Spinal cord (tissue), 10 donors: ENCODE results near the gene SLFN13. TPM values are rescaled to one million over a fixed set of nuclear protein-coding genes. Genes with fewer than 3 reads are reported as not detected.
"Not testable (repeated sequence)": the region's sequence is repeated elsewhere in the genome, so short reads cannot be mapped to it uniquely, and the experiment has no call there.

Source experiments
- DNase-seq, 6 donors: peaks; one replicate each; pipeline versions ENCODE4 v3.0.0 to v3.0.0-alpha.2; 2013 to 2015; ENCODE audit warnings: low spot score in 6 of 6, low read depth in 4 of 6
- H3K27ac ChIP-seq: one replicate; pipeline ENCODE4 v1.5.1; 2013; ENCODE audit warnings: low read depth, low read length, control low read depth
- H3K27me3 ChIP-seq: one replicate; pipeline ENCODE4 v1.6.1; 2013; ENCODE audit warnings: low read length; ENCODE audit not compliant: control insufficient read depth, insufficient read depth
- H3K36me3 ChIP-seq: one replicate; pipeline ENCODE4 v1.6.1; 2013; ENCODE audit warnings: low read length; ENCODE audit not compliant: control insufficient read depth, insufficient read depth
- H3K4me1 ChIP-seq: one replicate; pipeline ENCODE4 v1.6.1; 2013; ENCODE audit warnings: low read length; ENCODE audit not compliant: control insufficient read depth, insufficient read depth
- H3K4me3 ChIP-seq: one replicate; pipeline ENCODE4 v1.5.1; 2013; ENCODE audit warnings: low read depth, low read length, control low read depth
- H3K9me3 ChIP-seq: one replicate; pipeline ENCODE4 v1.6.1; 2013; ENCODE audit warnings: low read length; ENCODE audit not compliant: control insufficient read depth, insufficient read depth
- WGBS: methylation state at CpG from one replicate; pipeline ENCODE4 v1.1.5; 2013; ENCODE audit warnings: missing lambda C conversion rate; ENCODE audit not compliant: insufficient coverage; 5-methylcytosine and 5-hydroxymethylcytosine counted together
- polyA plus RNA-seq, 2 donors: library from polyadenylated mRNA; unstranded; fragments of 120-200 nt; gene quantifications; one replicate each; pipeline ENCODE4 v1.2.1, GENCODE V29; 2013; ENCODE audit not compliant: insufficient read length in 2 of 2
- total RNA-seq, 2 donors: library from RNA; depleted of rRNA in 1 of 2; stranded (reverse); fragments of 120-200 nt in 1 of 2; fragments of >200 nt in 1 of 2; gene quantifications; one replicate each; pipeline versions ENCODE4 v1.2.3 to v1.2.4, GENCODE V29; 2013 to 2014
- donor health status: healthy.

The SLFN13 gene
- total and polyA plus RNA-seq, 4 donors, result 1.0 to 7.7 (median 1.7) TPM

- no CpG with 5 or more reads among the region's 5 CpGs for WGBS
- H3K4me1 ChIP-seq, result no peaks in the 10 kb centered on the region
- peaks cover 38% of the 10 kb centered on the region for H3K27me3 ChIP-seq
- H3K27ac ChIP-seq, result no peak overlapping the region
- H3K4me3 ChIP-seq, result no peak overlapping the region
- H3K36me3 ChIP-seq, result no peaks in the 10 kb centered on the region
- DNase-seq, result no peak
- H3K9me3 ChIP-seq, result no peaks in the 10 kb centered on the region
These were observed 28.7 kb upstream of the SLFN13 start for GRCh38 chr17:35477248-35477647.

- no peak overlapping the region for H3K27ac ChIP-seq
- no peak for DNase-seq
- H3K36me3 ChIP-seq, result no peaks in the 10 kb centered on the region
- 50% methylated on average over 1 of the region's 2 CpGs for WGBS
- no peaks in the 10 kb centered on the region for H3K9me3 ChIP-seq
- H3K4me1 ChIP-seq, result no peaks in the 10 kb centered on the region
- no peak overlapping the region for H3K4me3 ChIP-seq
- H3K27me3 ChIP-seq, result peaks cover 36% of the 10 kb centered on the region
These were observed 27.8 kb upstream of the SLFN13 start for GRCh38 chr17:35476283-35476820.

GRCh38 chr17:35468475-35468874, 19.9 kb upstream of the SLFN13 start:
- peaks cover 9% of the 10 kb centered on the region for H3K27me3 ChIP-seq
- H3K4me1 ChIP-seq, result no peaks in the 10 kb centered on the region
- WGBS, result 84% methylated on average over 3 of the region's 4 CpGs
- H3K9me3 ChIP-seq, result peaks cover 2% of the 10 kb centered on the region
- no peak for DNase-seq
- no peaks in the 10 kb centered on the region for H3K36me3 ChIP-seq
- no peak overlapping the region for H3K4me3 ChIP-seq
- no peak overlapping the region for H3K27ac ChIP-seq

- 100% methylated on average over 1 of the region's 4 CpGs for whole genome bisulfite sequencing
- peaks cover 15% of the 10 kb centered on the region for H3K27me3 ChIP-seq
- no peak overlapping the region for H3K4me3 ChIP-seq
- no peaks in the 10 kb centered on the region for H3K36me3 ChIP-seq
- H3K9me3 ChIP-seq, result peaks cover 2% of the 10 kb centered on the region
- no peak overlapping the region for H3K27ac ChIP-seq
- DNase-seq, result no peak
- no peaks in the 10 kb centered on the region for H3K4me1 ChIP-seq
These were observed 19.3 kb upstream of the SLFN13 start for GRCh38 chr17:35467824-35468223.

DNA sequence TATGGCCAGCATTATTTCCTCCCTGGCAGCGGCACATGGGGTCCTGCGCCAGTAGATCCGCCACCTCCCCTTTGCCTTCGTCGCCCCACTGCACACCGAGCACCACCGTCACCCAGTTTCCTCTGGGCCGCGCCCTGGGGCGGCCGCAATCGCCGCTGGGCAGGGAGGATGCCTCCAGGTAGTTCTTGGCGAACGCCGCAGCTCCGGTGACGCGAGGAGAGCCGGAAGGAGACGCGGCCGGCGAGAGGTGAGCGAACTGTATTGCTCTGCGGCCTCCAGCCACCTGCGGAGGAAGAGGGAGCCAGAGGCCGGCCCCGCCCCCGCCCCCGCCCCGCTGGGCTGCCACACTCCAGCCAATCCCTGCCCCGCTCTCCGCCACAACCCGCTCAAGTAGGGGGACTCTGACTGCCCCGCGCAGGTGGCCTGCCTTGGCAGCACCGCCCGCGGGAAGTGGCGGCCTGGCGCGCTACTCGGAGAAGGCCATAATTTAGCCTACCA, 11.8 kb upstream of the SLFN13 start:
- H3K27ac ChIP-seq, result no peak overlapping the region
- H3K36me3 ChIP-seq, result no peaks in the 10 kb centered on the region
- peaks cover 2% of the 10 kb centered on the region for H3K9me3 ChIP-seq
- peaks cover 52% of the 10 kb centered on the region for H3K27me3 ChIP-seq
- peak in 1 of 6 donors; percentile 9 for DNase-seq
- WGBS, result 2% methylated on average over 40 of the region's 44 CpGs
- no peak overlapping the region for H3K4me3 ChIP-seq
- H3K4me1 ChIP-seq, result peaks cover 7% of the 10 kb centered on the region

GRCh38 chr17:35454035-35454434, 5.5 kb upstream of the SLFN13 start:
- H3K36me3 ChIP-seq, H3K4me1 ChIP-seq, H3K9me3 ChIP-seq, DNase-seq, H3K4me3 ChIP-seq, H3K27ac ChIP-seq: not testable (repeated sequence)
- H3K27me3 ChIP-seq, result peaks cover 62% of the 10 kb centered on the region
- 88% methylated on average over 5 of the region's 5 CpGs for WGBS

- no CpG with 5 or more reads among the region's 1 CpG for WGBS
- H3K9me3 ChIP-seq, result peaks cover 2% of the 10 kb centered on the region
- H3K4me3 ChIP-seq, result no peak overlapping the region
- no peak overlapping the region for H3K27ac ChIP-seq
- H3K4me1 ChIP-seq, result peaks cover 15% of the 10 kb centered on the region
- DNase-seq, result no peak
- H3K36me3 ChIP-seq, result no peaks in the 10 kb centered on the region
- H3K27me3 ChIP-seq, result peaks cover 65% of the 10 kb centered on the region
These were observed 4.6 kb upstream of the SLFN13 start for GRCh38 chr17:35453171-35453570.

GRCh38 chr17:35449371-35449931, 885 bp upstream of the SLFN13 start:
- Histone ChIP-seq H3K27ac (no peak overlapping the region), H3K4me3 (peak overlapping the region; percentile 11), H3K4me1 (peaks cover 20% of the 10 kb centered on the region), H3K36me3 (no peaks in the 10 kb centered on the region), H3K9me3 (peaks cover 2% of the 10 kb centered on the region), H3K27me3 (peaks cover 75% of the 10 kb centered on the region)
- WGBS, result 1% methylated on average over 30 of the region's 36 CpGs
- DNase-seq, result peak in 2 of 6 donors; percentile 14 to 20

GRCh38 chr17:35448899-35449227, 297 bp upstream of the SLFN13 start:
- no peak for DNase-seq
- WGBS, result 5% methylated on average over 16 of the region's 16 CpGs
- H3K4me3 ChIP-seq, result peak overlapping the region; percentile 48
- H3K27me3 ChIP-seq, result peaks cover 72% of the 10 kb centered on the region
- peaks cover 20% of the 10 kb centered on the region for H3K4me1 ChIP-seq
- peaks cover 2% of the 10 kb centered on the region for H3K9me3 ChIP-seq
- no peaks in the 10 kb centered on the region for H3K36me3 ChIP-seq
- H3K27ac ChIP-seq, result no peak overlapping the region

- DNase-seq, result peak in 2 of 6 donors; percentile 9 to 48
- H3K4me3 ChIP-seq, result no peak overlapping the region
- peaks cover 20% of the 10 kb centered on the region for H3K4me1 ChIP-seq
- H3K27me3 ChIP-seq, result peaks cover 66% of the 10 kb centered on the region
- no peaks in the 10 kb centered on the region for H3K36me3 ChIP-seq
- no peak overlapping the region for H3K27ac ChIP-seq
- WGBS, result 50% methylated on average over 2 of the region's 3 CpGs
- H3K9me3 ChIP-seq, result peaks cover 2% of the 10 kb centered on the region
These were observed 1.1 kb downstream of the SLFN13 start for GRCh38 chr17:35447499-35447898.
